K562 treated with DMSO at 1 percent for 24 hours (cell line): Measurements from ENCODE around the gene PCTP. TPM values are rescaled to one million over a fixed set of nuclear protein-coding genes. Genes with fewer than 3 reads are reported as not detected.

Experiments
- total RNA-seq: library from RNA; unstranded; fragments of 300-600 nt; gene quantifications from 2 replicates; pipeline ENCODE4 v1.2.3, GENCODE V29; 2022; ENCODE audit warnings: low read depth; ENCODE audit not compliant: insufficient read depth

PCTP gene
- 52.2 TPM in 2 replicates for total RNA-seq

DNA sequence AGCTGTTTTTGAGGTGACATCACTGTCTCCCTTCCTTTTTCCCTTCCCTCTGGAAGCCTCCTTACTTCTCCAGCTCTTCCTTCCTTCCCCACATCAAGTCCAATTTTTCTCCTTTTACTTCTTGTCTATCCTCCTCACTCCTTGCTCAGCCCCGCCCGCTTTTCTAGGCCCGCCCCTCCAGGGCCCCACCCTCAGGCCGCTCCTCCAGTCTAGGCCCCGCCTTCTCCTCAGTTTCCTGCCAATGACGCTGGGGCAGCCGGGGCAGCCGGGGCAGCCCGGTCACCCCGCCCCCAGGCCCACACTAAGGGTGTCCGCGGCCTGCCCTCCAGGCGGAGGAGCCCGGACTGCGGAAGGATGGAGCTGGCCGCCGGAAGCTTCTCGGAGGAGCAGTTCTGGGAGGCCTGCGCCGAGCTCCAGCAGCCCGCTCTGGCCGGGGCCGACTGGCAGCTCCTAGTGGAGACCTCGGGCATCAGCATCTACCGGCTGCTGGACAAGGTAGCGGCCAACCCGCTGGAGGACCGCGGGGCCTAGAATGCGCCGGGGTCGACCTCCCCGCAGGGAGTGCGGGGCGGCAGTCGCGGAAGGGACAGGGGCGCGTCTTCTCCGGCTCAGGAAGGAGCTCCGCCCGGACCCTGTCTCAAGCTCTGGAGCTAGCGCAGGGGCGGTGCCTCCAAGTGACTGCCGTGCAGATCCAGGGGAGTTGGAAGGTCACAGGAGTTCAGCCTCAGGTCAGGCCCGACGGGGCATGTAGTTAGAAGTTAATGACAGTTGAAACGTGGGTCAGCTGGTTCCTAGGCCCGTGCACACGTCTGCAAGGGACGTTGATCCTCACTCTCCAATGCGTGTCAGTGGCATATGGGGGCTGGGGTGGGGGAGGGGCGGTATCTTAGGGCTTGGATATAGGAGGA is at the start of gene PCTP:
Gene PCTP (plus strand): TSS at position 302 of the 908 bp plus-strand sequence. CDS start 53 bp downstream, at position 355.

DNA sequence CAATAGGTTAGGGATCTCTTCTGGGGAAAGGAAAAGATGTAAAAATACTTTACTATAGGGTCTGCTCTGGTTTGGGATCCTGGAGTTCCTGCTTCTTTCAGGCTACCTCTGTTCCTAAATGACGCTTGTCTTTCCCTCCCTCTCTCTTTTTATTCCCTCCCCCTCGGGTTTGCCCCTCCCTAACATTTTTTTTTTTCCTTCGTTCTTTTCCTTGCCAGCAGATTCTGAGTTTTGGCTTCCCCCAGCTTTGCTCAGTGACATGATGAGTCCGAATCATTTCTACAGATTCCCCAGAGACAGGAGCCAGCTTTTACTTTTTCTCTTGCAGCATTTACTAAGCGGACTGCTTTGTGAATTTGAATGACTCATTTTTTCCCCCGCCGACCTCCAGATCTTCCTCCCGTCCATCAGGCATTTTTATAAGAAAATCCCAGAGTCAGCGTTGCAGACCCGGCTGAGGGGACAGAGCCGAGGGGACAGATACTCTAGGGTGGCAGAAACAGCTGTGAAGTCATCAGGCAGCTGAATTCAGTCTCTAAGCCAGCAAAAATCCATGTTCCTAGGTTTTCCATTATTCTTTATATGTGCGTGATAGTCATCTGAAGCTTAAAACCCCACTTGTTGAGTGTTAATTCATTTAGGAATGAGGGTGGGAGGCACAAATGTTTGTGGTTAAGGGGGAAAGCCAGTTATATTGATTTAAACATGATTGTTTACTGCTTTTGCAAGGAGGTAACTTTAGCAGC is 27.9 kb upstream of the PCTP start, which contains the start of gene TMEM100:
Gene TMEM100 (minus strand): TSS at position 123 of the 746 bp plus-strand sequence. CDS start 1,794 bp downstream, outside the sequence.

Other genes with a start within 250 kb of the PCTP start
- not detected in 2 replicates for gene SMIM36, start 239.6 kb upstream of the PCTP start, total RNA-seq
- gene TMEM100, start 28.2 kb upstream of the PCTP start, total RNA-seq: 0.64 and 1.3 TPM in 2 replicates